Endothelial cell of umbilical vein (primary cell): ENCODE measurements around the gene RLN3. TPM values are rescaled to one million over a fixed set of nuclear protein-coding genes. Genes with fewer than 3 reads are reported as not detected.

Experiments
- BruUV-seq: library from RNA; stranded (reverse); fragments of 400-500 nt; replicated peaks from 2 replicates; lab custom pipeline; 2021; lab: Mats Ljungman, UMichigan
- CTCF ChIA-PET: fragments of 300-600, 350-600 bp; sonication (Branson Sonifier 250); formaldehyde crosslinking; loops from one replicate; lab custom pipeline; 2021; ENCODE audit warnings: antibody characterized with exemption, inconsistent platforms; lab: Charles Lee
- POLR2A ChIA-PET: fragments of 300-600, 350-600 bp; sonication (Branson Sonifier 250); formaldehyde crosslinking; loops from one replicate; lab custom pipeline; 2021; ENCODE audit warnings: antibody characterized with exemption, inconsistent platforms; lab: Charles Lee
- DNase-seq: peaks from one replicate; pipeline ENCODE4 v3.0.0-alpha.2; 2011; ENCODE audit warnings: low read depth, low spot score
- FAIRE-seq: peaks from 2 replicates; lab custom pipeline; 2011; peaks lifted over from hg19 to GRCh38; lab: Jason Lieb, UNC
- H2AFZ ChIP-seq: 2 replicates; pipeline ENCODE4 v1.6.0; 2012; ENCODE audit warnings: low read depth, low read length, control low read depth, inconsistent platforms
- H3K27ac ChIP-seq: 2 replicates; pipeline ENCODE4 v1.5.1; 2011; ENCODE audit warnings: low read depth, mild to moderate bottlenecking, control low read depth, low read length, moderate library complexity; ENCODE audit not compliant: insufficient read depth
- H3K27me3 ChIP-seq, 2 experiments: 2 replicates each; pipeline versions ENCODE4 v1.6.0 to v1.6.1; 2011; ENCODE audit warnings: low read length in 2 of 2, mixed read lengths in 1 of 2; ENCODE audit not compliant: control insufficient read depth in 2 of 2, insufficient read depth in 2 of 2
- H3K36me3 ChIP-seq, 2 experiments: 2 replicates in 1 of 2; 3 replicates in 1 of 2; pipeline ENCODE4 v1.5.1; 2011; ENCODE audit warnings: low read length in 2 of 2, mild to moderate bottlenecking in 1 of 2, moderate library complexity in 1 of 2; ENCODE audit not compliant: control insufficient read depth in 2 of 2, insufficient read depth in 2 of 2; ENCODE audit errors: extremely low read depth in 1 of 2
- H3K4me1 ChIP-seq: 3 replicates; pipeline ENCODE4 v1.5.1; 2011; ENCODE audit warnings: mild to moderate bottlenecking, low read length; ENCODE audit not compliant: control insufficient read depth, insufficient read depth; ENCODE audit errors: extremely low read depth
- H3K4me2 ChIP-seq: 2 replicates; pipeline ENCODE4 v1.6.1; 2011; ENCODE audit warnings: low read length, control low read depth, mixed read lengths; ENCODE audit not compliant: insufficient read depth
- H3K4me3 ChIP-seq, 3 experiments: fragments of 200-600 bp in 1 of 3; sonication (generic), shearing (Covaris generic) in 1 of 3; replicated peaks in 1 of 3; 2 replicates each; pipeline ENCODE4 v1.5.1; 2011 to 2016; ENCODE audit warnings: control low read depth in 3 of 3, low read length in 3 of 3, mild to moderate bottlenecking in 2 of 3, inconsistent platforms in 1 of 3, low read depth in 1 of 3, moderate library complexity in 1 of 3; ENCODE audit not compliant: insufficient read depth in 1 of 3
- H3K79me2 ChIP-seq: 2 replicates; pipeline ENCODE4 v1.6.0; 2012; ENCODE audit warnings: low read length, inconsistent platforms; ENCODE audit not compliant: control insufficient read depth, insufficient read depth
- H3K9ac ChIP-seq: replicated peaks from 2 replicates; pipeline ENCODE3; 2011; ENCODE audit warnings: low read length, control low read depth; ENCODE audit not compliant: insufficient read depth; ENCODE audit errors: extremely low read depth
- H3K9me1 ChIP-seq: replicated peaks from 3 replicates; pipeline ENCODE4 v1.6.0; 2011; ENCODE audit warnings: mild to moderate bottlenecking, low read length; ENCODE audit not compliant: control insufficient read depth, insufficient read depth; ENCODE audit errors: extremely low read depth
- H3K9me3 ChIP-seq: replicated peaks from 2 replicates; pipeline ENCODE4 v1.5.1; 2012; ENCODE audit warnings: low read length, inconsistent platforms; ENCODE audit not compliant: control insufficient read depth, insufficient read depth
- H4K20me1 ChIP-seq: replicated peaks from 2 replicates; pipeline ENCODE3; 2011; ENCODE audit warnings: mild to moderate bottlenecking, low read length; ENCODE audit not compliant: control insufficient read depth, insufficient read depth; ENCODE audit errors: extremely low read depth
- CTCF ChIP-seq, 2 donors: IDR thresholded peaks; 1 replicate in 1 of 2; 2 replicates in 1 of 2; pipeline ENCODE4 v1.5.1; 2011; ENCODE audit warnings: low read length in 2 of 2, mild to moderate bottlenecking in 2 of 2, moderate library complexity in 2 of 2, control low read depth in 1 of 2, inconsistent platforms in 1 of 2, low read depth in 1 of 2; ENCODE audit not compliant: insufficient read depth in 1 of 2; ENCODE audit errors: extremely low read depth in 1 of 2
- EZH2 ChIP-seq: IDR thresholded peaks from 2 replicates; pipeline ENCODE4 v1.6.1; 2012; ENCODE audit warnings: borderline replicate concordance, low read depth, mild to moderate bottlenecking, moderate library complexity, low read length, inconsistent platforms; ENCODE audit not compliant: severe bottlenecking
- FOS ChIP-seq: IDR thresholded peaks from 2 replicates; pipeline ENCODE4 v1.6.1; 2011; ENCODE audit warnings: mild to moderate bottlenecking, low read length, moderate library complexity, borderline replicate concordance; ENCODE audit not compliant: insufficient read depth
- GATA2 ChIP-seq: IDR thresholded peaks from 2 replicates; pipeline ENCODE4 v1.7.0; 2011; ENCODE audit warnings: low read depth, mild to moderate bottlenecking, moderate library complexity, mixed read lengths, low read length; ENCODE audit not compliant: insufficient read length, insufficient read depth
- JUN ChIP-seq: IDR thresholded peaks from 2 replicates; pipeline ENCODE4 v1.6.1; 2011; ENCODE audit warnings: borderline replicate concordance, low read depth; ENCODE audit not compliant: insufficient read length, insufficient read depth
- MAX ChIP-seq: IDR thresholded peaks from 2 replicates; pipeline ENCODE4 v1.6.1; 2011; ENCODE audit not compliant: insufficient read depth, insufficient read length
- MYC ChIP-seq: IDR thresholded peaks from one replicate; pipeline ENCODE4 v1.6.1; 2011; ENCODE audit warnings: mild to moderate bottlenecking, low read depth, low read length
- POLR2A ChIP-seq: IDR thresholded peaks from 2 replicates; pipeline ENCODE4 v1.6.1; 2012; ENCODE audit warnings: low read depth, mild to moderate bottlenecking, control low read depth, low read length
- POLR2AphosphoS5 ChIP-seq: IDR thresholded peaks from 2 replicates; pipeline ENCODE4 v1.6.1; 2012; ENCODE audit warnings: low read depth, mild to moderate bottlenecking, control low read depth, low read length, moderate library complexity; ENCODE audit not compliant: insufficient read depth
- dilution Hi-C: fragments of 300-500 bp; cut with MboI; formaldehyde crosslinking; loops from one replicate; pipeline ENCODE4 v1.15.0; 2019; ENCODE audit warnings: low sequenced_read_pairs; ENCODE audit not compliant: extremely low pct_ligation_motif_present
- intact Hi-C: fragments of 100-400 bp; cut with micrococcal nuclease; formaldehyde crosslinking; loops from one replicate; pipeline ENCODE4 v1.10.0; 2022
- polyA plus RNA-seq, 4 experiments: library from polyadenylated mRNA; depleted of rRNA in 3 of 4; stranded (reverse) in 3 of 4; unstranded in 1 of 4; fragments of >200 nt; gene quantifications; 2 replicates each; pipeline versions ENCODE4 v1.2.1 to v1.2.3, GENCODE V29; 2011 to 2012; ENCODE audit warnings: missing spikeins in 1 of 4
- total RNA-seq: library from RNA; stranded (reverse); gene quantifications from 2 replicates; pipeline ENCODE4 v1.2.3, GENCODE V29; 2021

Gene RLN3
- total and polyA plus RNA-seq, 2 donors (not counting 3 experiments of a cell fraction or from before 2014, with no cell fraction given), result not detected

DNA sequence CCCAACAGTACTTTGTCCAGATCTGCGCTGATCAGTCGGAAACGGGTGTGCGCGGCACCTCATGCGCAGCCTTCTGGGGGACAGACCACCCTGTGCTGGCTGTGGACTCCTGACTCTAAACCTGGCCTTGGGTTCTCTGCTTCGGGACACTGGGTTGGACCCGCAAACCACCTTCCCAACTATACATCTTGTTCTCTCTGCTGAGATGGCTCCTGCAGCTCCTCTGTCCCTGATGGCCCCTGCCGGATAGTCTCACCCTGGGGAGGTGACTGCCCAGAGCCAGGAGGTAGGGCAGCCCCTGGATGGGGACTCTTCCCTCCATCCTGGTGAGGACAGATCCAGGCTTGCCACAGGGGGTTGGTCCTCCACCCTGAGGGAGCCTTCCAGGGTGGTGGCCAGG lies 45.2 kb upstream of the RLN3 start:
- Histone ChIP-seq H3K4me3 (no peak overlapping the region), H4K20me1 (no peaks in the 10 kb centered on the region), H3K79me2 (no peaks in the 10 kb centered on the region), H3K9me3 (no peaks in the 10 kb centered on the region), H3K4me2 (no peak overlapping the region), H3K4me1 (peaks cover 30% of the 10 kb centered on the region), H3K27me3 (no peaks in the 10 kb centered on the region), H3K36me3 (peaks cover 0 to 2% of the 10 kb centered on the region in 2 experiments), H3K9ac (no peak overlapping the region), H2AFZ (no peak overlapping the region), H3K9me1 (no peaks in the 10 kb centered on the region), H3K27ac (no peak overlapping the region)
- dilution Hi-C loops, result no loop called here
- no TSS peak for BruUV-seq
- intact Hi-C loops, result no loop called here
- TF ChIP-seq MYC, result no peak
- ChIA-PET POLR2A (no interaction called here), CTCF (no interaction called here)
- no peak for DNase-seq
- FAIRE-seq, result no peak

DNA sequence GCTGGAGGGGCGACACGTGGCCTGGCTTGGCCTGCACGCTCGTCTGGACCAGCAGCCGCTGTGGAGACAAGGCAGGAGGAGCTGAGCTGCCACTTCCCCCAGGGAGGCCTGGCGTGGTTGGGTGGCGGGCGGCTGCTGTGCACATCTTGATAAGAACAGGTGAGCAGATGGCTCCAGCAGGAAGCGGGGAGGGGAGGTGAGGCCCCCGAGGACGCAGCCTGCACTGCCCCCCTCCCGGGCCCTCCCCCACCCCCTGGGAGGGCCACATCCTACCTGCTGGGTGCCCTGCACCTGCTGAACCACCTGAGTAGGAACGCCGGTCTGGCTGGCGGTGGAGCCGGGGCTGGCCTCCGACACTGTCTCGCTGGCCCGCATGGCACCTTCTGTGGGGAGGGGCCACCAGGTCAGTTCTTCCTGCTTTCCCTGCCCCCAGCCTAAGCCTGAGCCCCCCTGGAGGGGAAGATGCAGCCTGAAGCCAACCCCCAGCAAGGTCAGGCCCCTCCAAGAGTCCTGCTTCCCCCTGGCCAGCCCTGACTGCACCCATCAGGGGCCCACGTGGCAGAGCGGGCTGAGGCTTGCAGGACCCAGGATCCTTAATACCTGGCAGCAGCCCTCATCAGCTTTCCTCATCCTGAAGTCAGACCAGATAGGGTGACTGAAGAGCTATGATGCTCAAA lies 44.6 kb upstream of the RLN3 start:
- Histone ChIP-seq H3K27me3 (no peaks in the 10 kb centered on the region), H3K4me2 (no peak overlapping the region), H3K27ac (no peak overlapping the region), H3K79me2 (no peaks in the 10 kb centered on the region), H3K36me3 (peaks cover 0 to 2% of the 10 kb centered on the region in 2 experiments), H3K4me3 (no peak overlapping the region), H4K20me1 (no peaks in the 10 kb centered on the region), H3K4me1 (peaks cover 31% of the 10 kb centered on the region), H2AFZ (no peak overlapping the region), H3K9ac (no peak overlapping the region), H3K9me3 (no peaks in the 10 kb centered on the region), H3K9me1 (no peaks in the 10 kb centered on the region)
- BruUV-seq, result no TSS peak
- ChIA-PET POLR2A (no interaction called here), CTCF (no interaction called here)
- no peak for TF ChIP-seq CTCF (IDR thresholded peaks at IDR 0.05; ENCODE audit: extremely low read depth in 1 of 2, insufficient read depth in 1 of 2, low read depth in 1 of 2, low read length in 2 of 2)
- TF ChIP-seq POLR2AphosphoS5, result no peak
- no peak for TF ChIP-seq FOS
- TF ChIP-seq POLR2A, result no peak
- TF ChIP-seq MAX, result no peak
- no peak for TF ChIP-seq EZH2
- TF ChIP-seq JUN, result no peak
- no peak for TF ChIP-seq MYC
- TF ChIP-seq GATA2, result no peak
- dilution Hi-C loops (no loop called here), intact Hi-C loops (no loop called here)
- no peak for FAIRE-seq
- no peak for DNase-seq
